Transverse colon (tissue), 4 donors: Measurements from ENCODE around the gene SF3B2. TPM values are rescaled to one million over a fixed set of nuclear protein-coding genes. Genes with fewer than 3 reads are reported as not detected.

ENCODE experiments used
- DNase-seq: peaks from one replicate; pipeline ENCODE4 v3.0.0-alpha.2; 2019
- H3K27ac ChIP-seq, 4 donors: fragments of 200-600 bp; sonication (generic); 2 replicates each; pipeline ENCODE4 v1.5.1; 2016 to 2018; ENCODE audit warnings: inconsistent platforms in 4 of 4
- H3K27me3 ChIP-seq: fragments of 200-600 bp; sonication (generic); 2 replicates; pipeline ENCODE4 v1.5.1; 2017; ENCODE audit warnings: inconsistent platforms
- H3K36me3 ChIP-seq, 4 donors: fragments of 200-600 bp; sonication (generic); 2 replicates each; pipeline ENCODE4 v1.5.1; 2017 to 2019; ENCODE audit warnings: inconsistent platforms in 4 of 4
- H3K4me1 ChIP-seq, 4 donors: fragments of 200-600 bp; sonication (generic); 2 replicates each; pipeline ENCODE4 v1.5.1; 2017 to 2020; ENCODE audit warnings: inconsistent platforms in 4 of 4
- H3K4me3 ChIP-seq, 4 donors: fragments of 200-600 bp; sonication (generic); 1 replicate in 1 of 4; 2 replicates in 3 of 4; pipeline versions ENCODE4 v1.5.1 to v1.6.1; 2017 to 2019; ENCODE audit warnings: inconsistent platforms in 4 of 4
- H3K9me3 ChIP-seq, 2 donors: fragments of 200-600 bp; sonication (generic); 2 replicates each; pipeline ENCODE4 v1.5.1; 2017 to 2019; ENCODE audit warnings: inconsistent platforms in 2 of 2
- CTCF ChIP-seq, 5 experiments: fragments of 200-600 bp in 3 of 5; fragments of 450-650 bp in 2 of 5; sonication (generic) in 3 of 5; IDR thresholded peaks; 1 replicate in 2 of 5; 2 replicates in 3 of 5; pipeline ENCODE4 v1.5.1; 2016 to 2017; ENCODE audit warnings: antibody characterized with exemption in 5 of 5, inconsistent platforms in 3 of 5, mild to moderate bottlenecking in 2 of 5, moderate library complexity in 1 of 5
- EP300 ChIP-seq: sonication (generic); formaldehyde crosslinking; IDR thresholded peaks from one replicate; pipeline ENCODE4 v1.6.1; 2017; ENCODE audit warnings: antibody characterized with exemption, low read depth
- POLR2A ChIP-seq: fragments of 450-650 bp; IDR thresholded peaks from one replicate; pipeline ENCODE4 v1.6.1; 2016; ENCODE audit warnings: antibody characterized with exemption, mild to moderate bottlenecking, moderate library complexity
- POLR2AphosphoS5 ChIP-seq, 3 donors: sonication (generic); formaldehyde crosslinking; IDR thresholded peaks; one replicate each; pipeline ENCODE4 v1.6.1; 2016; ENCODE audit warnings: antibody characterized with exemption in 3 of 3
- WGBS, 2 donors: methylation state at CpG; one replicate each; pipeline ENCODE4 v1.1.5; 2018; ENCODE audit warnings: low coverage in 1 of 2; 5-methylcytosine and 5-hydroxymethylcytosine counted together
- in situ Hi-C, 4 donors: fragments of 200-750 bp; cut with MboI; loops; one replicate each; pipeline versions ENCODE4 v1.15.0 to v1.15.1; 2017; ENCODE audit warnings: low sequenced_read_pairs in 3 of 4, low pct_ligation_motif_present in 1 of 4, low pct_unique_long_range_greater_than_20kb in 1 of 4
- intact Hi-C: fragments of 100-400 bp; cut with DNase I; formaldehyde crosslinking; loops from one replicate; pipeline ENCODE4 v1.15.1; 2023; ENCODE audit warnings: low total_unique reads
- total RNA-seq, 4 donors: library from RNA; depleted of rRNA; stranded (reverse); fragments of >200 nt; gene quantifications; one replicate each; pipeline ENCODE4 v1.1.0, GENCODE V29; 2016

SF3B2 gene
- total RNA-seq, 4 donors from 2014 or later = 71.8 to 152 (median 137) TPM

- Histone ChIP-seq H3K27ac (no peak overlapping the region), H3K27me3 (no peaks in the 10 kb centered on the region), H3K4me1 (peaks cover 3 to 10% (median 5%) of the 10 kb centered on the region in 4 donors), H3K36me3 (peaks cover 0 to 87% (median 42%) of the 10 kb centered on the region in 4 donors), H3K9me3 (no peaks in the 10 kb centered on the region), H3K4me3 (no peak overlapping the region)
- in situ Hi-C loops = no loop called here
- WGBS, 2 donors = 98 to 100% methylated on average over 2 of the region's 2 CpGs
- DNase-seq = no peak
- TF ChIP-seq CTCF (IDR thresholded peaks at IDR 0.05) = no peak
- no peak for TF ChIP-seq POLR2AphosphoS5 (IDR thresholded peaks at IDR 0.05)
- TF ChIP-seq EP300 = no peak
- no peak for TF ChIP-seq POLR2A
- intact Hi-C loops = no loop called here
These were observed 11.7 kb downstream of the SF3B2 start for GRCh38 chr11:66063900-66064299.

- in situ Hi-C loops (no loop called here), intact Hi-C loops (no loop called here)
- Histone ChIP-seq H3K4me3 (no peak overlapping the region), H3K36me3 (peaks cover 0 to 80% (median 38%) of the 10 kb centered on the region in 4 donors), H3K9me3 (no peaks in the 10 kb centered on the region), H3K27ac (no peak overlapping the region), H3K27me3 (no peaks in the 10 kb centered on the region), H3K4me1 (peaks cover 10 to 16% (median 12%) of the 10 kb centered on the region in 4 donors)
- DNase-seq = no peak
- TF ChIP-seq EP300 = no peak
- TF ChIP-seq CTCF (IDR thresholded peaks at IDR 0.05) = no peak
- no peak for TF ChIP-seq POLR2A
- TF ChIP-seq POLR2AphosphoS5 (IDR thresholded peaks at IDR 0.05) = no peak
- WGBS, 2 donors = 94 to 100% methylated on average over 1 of the region's 1 CpG
These were observed 12.4 kb downstream of the SF3B2 start for GRCh38 chr11:66064571-66064970.

GRCh38 chr11:66066751-66067150, 14.6 kb downstream of the SF3B2 start:
- TF ChIP-seq EP300 = no peak
- no peak for TF ChIP-seq POLR2A

GRCh38 chr11:66067640-66068039, 15.5 kb downstream of the SF3B2 start:
- Histone ChIP-seq H3K27me3 (no peaks in the 10 kb centered on the region), H3K27ac (peak overlapping the region in 2 of 4 donors; percentile 94), H3K36me3 (peaks cover 0 to 51% (median 24%) of the 10 kb centered on the region in 4 donors), H3K4me3 (no peak overlapping the region), H3K4me1 (peaks cover 10 to 34% (median 24%) of the 10 kb centered on the region in 4 donors), H3K9me3 (no peaks in the 10 kb centered on the region)
- TF ChIP-seq POLR2A (no peak), EP300 (no peak), CTCF (IDR thresholded peaks at IDR 0.05) (no peak), POLR2AphosphoS5 (IDR thresholded peaks at IDR 0.05) (no peak)
- 95% methylated on average over 4 of the region's 4 CpGs; no CpG with 5 or more reads in 1 of the 2 donors for WGBS, 2 donors
- DNase-seq = no peak
- intact Hi-C loops = no loop called here
- in situ Hi-C loops = loop anchor here in 1 of 4 donors (5.0 kb wide), 1 partner anchor 65 kb away; no protein-coding TSS in a partner anchor

More at GRCh38 chr11:66066751-66067150, 14.6 kb downstream of the SF3B2 start:
- Histone ChIP-seq H3K36me3 (peaks cover 0 to 58% (median 28%) of the 10 kb centered on the region in 4 donors), H3K9me3 (no peaks in the 10 kb centered on the region), H3K4me3 (no peak overlapping the region), H3K4me1 (peaks cover 10 to 29% (median 22%) of the 10 kb centered on the region in 4 donors), H3K27me3 (no peaks in the 10 kb centered on the region), H3K27ac (no peak overlapping the region)
- intact Hi-C loops = no loop called here
- no peak for DNase-seq
- in situ Hi-C loops = loop anchor here in 1 of 4 donors (5.0 kb wide), 1 partner anchor 66 kb away; no protein-coding TSS in a partner anchor
- 83 to 84% methylated on average over 1 to 3 of the region's 3 CpGs for WGBS, 2 donors
